CD8-positive, alpha-beta memory T cell (primary cell): ENCODE measurements around the gene SAPCD1. TPM values are rescaled to one million over a fixed set of nuclear protein-coding genes. Genes with fewer than 3 reads are reported as not detected.

ENCODE experiments used
- CTCF ChIA-PET: fragments of 350-600 bp; sonication (Branson Sonifier 250); formaldehyde crosslinking; loops from one replicate; lab custom pipeline; 2021; ENCODE audit warnings: antibody characterized with exemption; lab: Charles Lee
- POLR2A ChIA-PET: fragments of 350-600 bp; sonication (Branson Sonifier 250); formaldehyde crosslinking; loops from one replicate; lab custom pipeline; 2021; ENCODE audit warnings: antibody characterized with exemption; lab: Charles Lee
- DNase-seq, 5 donors: peaks; one replicate each; pipeline versions ENCODE4 v3.0.0 to v3.0.0-alpha.2; 2020 to 2022; ENCODE audit warnings: mixed read lengths in 1 of 5
- H3K27ac ChIP-seq: one replicate; pipeline ENCODE4 v1.7.0; 2013; ENCODE audit warnings: low read depth, mild to moderate bottlenecking, low read length, moderate library complexity
- H3K27me3 ChIP-seq: 2 replicates; pipeline ENCODE4 v1.7.0; 2013; ENCODE audit warnings: low read length, mild to moderate bottlenecking; ENCODE audit not compliant: insufficient read depth, poor library complexity, severe bottlenecking
- H3K36me3 ChIP-seq: 2 replicates; pipeline ENCODE4 v1.7.0; 2013; ENCODE audit warnings: mild to moderate bottlenecking, low read length, moderate library complexity; ENCODE audit not compliant: insufficient read depth
- H3K4me1 ChIP-seq: 2 replicates; pipeline ENCODE4 v1.7.0; 2013; ENCODE audit warnings: mild to moderate bottlenecking, low read length, moderate library complexity; ENCODE audit not compliant: insufficient read depth
- H3K4me3 ChIP-seq: 2 replicates; pipeline ENCODE4 v1.7.0; 2013; ENCODE audit warnings: mild to moderate bottlenecking, low read length
- H3K9me3 ChIP-seq: 2 replicates; pipeline ENCODE4 v1.7.0; 2013; ENCODE audit warnings: mild to moderate bottlenecking, low read length
- H3K27ac Mint-ChIP-seq, 8 donors: one replicate each; pipeline ENCODE4 v1.8.0; 2020 to 2021; ENCODE audit warnings: mixed read lengths in 8 of 8, mild to moderate bottlenecking in 6 of 8, inconsistent platforms in 3 of 8, moderate library complexity in 3 of 8
- H3K27me3 Mint-ChIP-seq, 2 donors: one replicate each; pipeline ENCODE4 v1.8.0; 2020 to 2021; ENCODE audit warnings: mixed read lengths in 2 of 2, mild to moderate bottlenecking in 1 of 2, moderate library complexity in 1 of 2
- H3K36me3 Mint-ChIP-seq, 3 donors: one replicate each; pipeline ENCODE4 v1.8.0; 2020 to 2021; ENCODE audit warnings: mixed read lengths in 3 of 3, inconsistent platforms in 1 of 3, mild to moderate bottlenecking in 1 of 3
- H3K4me1 Mint-ChIP-seq, 3 donors: one replicate each; pipeline ENCODE4 v1.8.0; 2020 to 2021; ENCODE audit warnings: mixed read lengths in 3 of 3, inconsistent platforms in 1 of 3, mild to moderate bottlenecking in 1 of 3
- H3K4me3 Mint-ChIP-seq, 7 donors: one replicate each; pipeline ENCODE4 v1.8.0; 2020 to 2021; ENCODE audit warnings: mixed read lengths in 7 of 7, mild to moderate bottlenecking in 6 of 7, moderate library complexity in 4 of 7, inconsistent platforms in 2 of 7
- H3K9me3 Mint-ChIP-seq, 5 donors: one replicate each; pipeline ENCODE4 v1.8.0; 2020 to 2022; ENCODE audit warnings: mixed read lengths in 5 of 5, mild to moderate bottlenecking in 3 of 5, moderate library complexity in 2 of 5, inconsistent platforms in 1 of 5
- polyA plus RNA-seq: library from polyadenylated mRNA; unstranded; fragments of 300-500 nt; fragmentation: Illumina TruSeq; gene quantifications from one replicate; pipeline ENCODE4 v1.2.3, GENCODE V29; 2021
- total RNA-seq, 2 experiments: library from RNA; stranded (reverse); gene quantifications; one replicate each; pipeline ENCODE4 v1.2.3, GENCODE V29; 2021

The SAPCD1 gene
- total and polyA plus RNA-seq, 3 experiments from 2014 or later: 6.1 to 7.0 TPM; not detected in 1

GRCh38 chr6:31794294-31794865 is 31.9 kb downstream of the SAPCD1 start:
- no peak for DNase-seq
- Mint-ChIP-seq H3K36me3 (peaks cover 3 to 31% (median 5%) of the 10 kb centered on the region in 3 donors), H3K4me3 (peak overlapping the region; percentile 62 to 97 (median 94)), H3K4me1 (peaks cover 38 to 62% (median 40%) of the 10 kb centered on the region in 3 donors), H3K27me3 (no peaks in the 10 kb centered on the region), H3K9me3 (no peaks in the 10 kb centered on the region), H3K27ac (peak overlapping the region; percentile 65 to 96 (median 88))
- H3K4me1 ChIP-seq: peaks cover 46% of the 10 kb centered on the region
- ChIA-PET CTCF (interaction anchor here (0.9 to 3.5 kb wide), 5 partner anchors 9 to 55 kb away, joined by 3 to 21 read pairs (median 13); partner anchors contain the start of genes LSM2 and MSH5), POLR2A (interaction anchor here (0.7 to 1.8 kb wide), 2 partner anchors 12 to 64 kb away, joined by 4 to 18 read pairs; partner anchors contain the start of gene LSM2)
- H3K27ac ChIP-seq: peak overlapping the region; percentile 87
- peak overlapping the region; percentile 82 for H3K4me3 ChIP-seq
- H3K36me3 ChIP-seq: peaks cover 4% of the 10 kb centered on the region
- no peaks in the 10 kb centered on the region for H3K27me3 ChIP-seq
- no peaks in the 10 kb centered on the region for H3K9me3 ChIP-seq

GRCh38 chr6:31794866-31795615 is 32.6 kb downstream of the SAPCD1 start:
- CTCF ChIA-PET: interaction anchor here (0.9 to 3.5 kb wide), 8 partner anchors 10 to 66 kb away, joined by 3 to 21 read pairs (median 12); partner anchors contain the start of genes DDAH2, LSM2 and MSH5
- Histone ChIP-seq H3K9me3 (no peaks in the 10 kb centered on the region), H3K36me3 (peaks cover 4% of the 10 kb centered on the region), H3K4me3 (peak overlapping the region; percentile 82), H3K27me3 (no peaks in the 10 kb centered on the region), H3K4me1 (peaks cover 46% of the 10 kb centered on the region), H3K27ac (peak overlapping the region; percentile 87)
- Mint-ChIP-seq H3K9me3 (no peaks in the 10 kb centered on the region), H3K4me1 (peaks cover 36 to 62% (median 40%) of the 10 kb centered on the region in 3 donors), H3K27me3 (no peaks in the 10 kb centered on the region), H3K4me3 (peak overlapping the region; percentile 89 to 99 (median 94)), H3K36me3 (peaks cover 3 to 28% (median 5%) of the 10 kb centered on the region in 3 donors), H3K27ac (peak overlapping the region; percentile 65 to 99 (median 98))
- no peak for DNase-seq
- POLR2A ChIA-PET: interaction anchor here (0.6 to 1.8 kb wide), 7 partner anchors 12 to 395 kb away, joined by 3 to 18 read pairs (median 4); partner anchors contain the start of genes ABHD16A, HSPA1B and LSM2

DNA sequence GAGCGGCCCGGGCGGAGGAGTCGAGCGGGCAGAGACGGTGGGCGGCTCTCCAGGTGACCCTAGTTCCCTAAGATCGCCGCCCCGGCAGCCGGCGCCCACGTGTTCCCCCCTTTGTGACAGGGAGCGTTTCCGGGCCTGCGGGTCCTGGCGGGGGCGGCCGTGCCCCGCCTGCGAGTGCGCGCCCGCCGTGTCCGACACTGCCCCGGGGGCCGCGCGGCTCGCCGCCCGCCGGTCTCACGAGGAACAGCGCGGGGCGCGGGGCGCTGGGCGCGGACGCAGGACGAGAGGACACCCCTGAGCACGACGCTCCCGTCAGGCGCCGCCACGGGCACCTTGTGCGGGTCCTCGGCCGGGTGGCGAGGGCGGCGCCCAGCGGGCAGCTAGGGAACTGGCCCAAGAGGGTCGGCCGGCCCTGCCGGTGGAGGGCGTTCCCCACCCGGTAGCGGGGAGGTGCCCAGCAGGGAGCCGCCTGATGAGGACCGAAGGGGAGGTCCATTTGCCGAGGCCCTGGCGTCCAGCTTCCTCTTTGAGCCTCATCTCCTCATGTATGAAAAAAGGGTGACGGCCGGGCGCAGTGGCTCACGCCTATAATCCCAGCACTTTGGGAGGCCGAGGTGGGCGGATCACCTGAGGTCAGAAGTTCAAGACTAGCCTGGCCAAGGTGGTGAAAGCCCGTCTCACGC is 33.3 kb downstream of the SAPCD1 start, which contains the start of gene VARS1:
VARS1 (minus strand) TSS at position 137 of the 683 bp plus-strand sequence. CDS start 535 bp downstream, outside the sequence.
- POLR2A ChIA-PET: interaction anchor here (0.6 to 1.8 kb wide), 11 partner anchors 11 to 396 kb away, joined by 3 to 18 read pairs (median 4); partner anchors contain the start of genes ABHD16A, HSPA1A, HSPA1B and HSPA1L
- H3K4me1 ChIP-seq: peaks cover 46% of the 10 kb centered on the region
- CTCF ChIA-PET: interaction anchor here (0.7 to 3.5 kb wide), 12 partner anchors 11 to 144 kb away, joined by 3 to 21 read pairs (median 6); partner anchors contain the start of genes DDAH2, LSM2 and MSH5
- Mint-ChIP-seq H3K27me3 (no peaks in the 10 kb centered on the region), H3K4me3 (peak within 1 kb of the TSS; percentile 89 to 99 (median 94)), H3K27ac (peak within 1 kb of the TSS; percentile 85 to 99 (median 98)), H3K4me1 (peaks cover 34 to 59% (median 40%) of the 10 kb centered on the region in 3 donors), H3K36me3 (peaks cover under 1 to 24% (median 2%) of the 10 kb centered on the region in 3 donors), H3K9me3 (no peaks in the 10 kb centered on the region)
- no peaks in the 10 kb centered on the region for H3K9me3 ChIP-seq
- H3K36me3 ChIP-seq: peaks cover 2% of the 10 kb centered on the region
- no peaks in the 10 kb centered on the region for H3K27me3 ChIP-seq
- peak; percentile 77 to 90 (median 84) for DNase-seq
- peak within 1 kb of the TSS; percentile 87 for H3K27ac ChIP-seq
- peak within 1 kb of the TSS; percentile 82 for H3K4me3 ChIP-seq

DNA sequence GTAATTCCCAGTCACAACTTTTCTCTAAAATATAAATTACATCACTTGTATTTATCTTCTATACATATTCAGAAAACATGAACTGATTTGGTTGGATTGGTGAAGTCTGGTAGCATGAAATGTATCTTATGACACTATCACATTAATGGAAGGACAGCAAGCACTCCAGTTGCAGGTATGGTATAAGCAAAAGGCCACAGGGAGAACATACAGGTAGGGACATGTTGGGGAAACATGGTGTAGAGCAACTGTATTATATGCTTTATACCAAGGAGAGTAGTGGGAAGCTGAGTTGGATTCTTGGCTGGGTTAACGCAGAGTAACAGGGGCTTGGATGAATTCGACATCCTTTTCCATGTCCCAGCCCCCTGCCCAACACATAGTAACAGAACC is 34.5 kb downstream of the SAPCD1 start:
- H3K27me3 ChIP-seq: no peaks in the 10 kb centered on the region
- no peaks in the 10 kb centered on the region for H3K36me3 ChIP-seq
- POLR2A ChIA-PET: interaction anchor here (1.3 to 1.5 kb wide), 2 partner anchors 18 to 21 kb away, joined by 3 to 8 read pairs; partner anchors contain the start of genes HSPA1A and HSPA1L
- Mint-ChIP-seq H3K4me1 (peaks cover 32 to 54% (median 35%) of the 10 kb centered on the region in 3 donors), H3K27me3 (no peaks in the 10 kb centered on the region), H3K36me3 (peaks cover 0 to 24% (median 2%) of the 10 kb centered on the region in 3 donors), H3K27ac (peak overlapping the region; percentile 85 to 99 (median 94)), H3K9me3 (no peaks in the 10 kb centered on the region), H3K4me3 (peak overlapping the region; percentile 49 to 97 (median 63))
- no peaks in the 10 kb centered on the region for H3K9me3 ChIP-seq
- CTCF ChIA-PET: interaction anchor here (1.2 to 3.5 kb wide), 6 partner anchors 10 to 34 kb away, joined by 4 to 21 read pairs (median 10); partner anchors contain the start of gene LSM2
- DNase-seq: no peak
- no peak overlapping the region for H3K27ac ChIP-seq
- H3K4me1 ChIP-seq: peaks cover 46% of the 10 kb centered on the region
- no peak overlapping the region for H3K4me3 ChIP-seq

GRCh38 chr6:31797588-31797987 is 35.1 kb downstream of the SAPCD1 start:
- POLR2A ChIA-PET: no interaction called here
- DNase-seq: peak in 2 of 5 donors; percentile 14 to 39

DNA sequence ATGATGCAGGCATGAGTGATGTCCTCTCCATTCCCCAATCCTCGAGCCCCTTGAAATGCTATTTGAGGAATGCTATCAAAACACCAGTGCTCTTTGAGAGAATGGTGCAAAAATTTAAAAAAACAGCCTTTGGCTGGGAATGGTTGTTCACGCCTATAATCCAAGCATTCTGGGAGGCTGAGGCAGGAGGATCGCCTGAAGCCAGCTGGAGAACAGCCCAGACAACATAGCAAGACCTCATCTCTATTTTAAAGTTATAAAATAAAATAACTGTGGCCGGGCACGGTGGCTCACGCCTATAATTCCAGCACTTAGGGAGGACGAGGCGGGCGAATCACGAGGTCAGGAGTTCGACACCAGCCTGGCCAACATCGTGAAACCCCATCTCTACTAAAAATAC is 37.3 kb downstream of the SAPCD1 start:
- no peak overlapping the region for H3K4me3 Mint-ChIP-seq
- no peaks in the 10 kb centered on the region for H3K27me3 ChIP-seq
- no peaks in the 10 kb centered on the region for H3K9me3 Mint-ChIP-seq
- H3K4me1 Mint-ChIP-seq: peaks cover 18 to 45% (median 24%) of the 10 kb centered on the region in 3 donors
- no peak overlapping the region for H3K4me3 ChIP-seq
- CTCF ChIA-PET: interaction anchor here (2.0 to 2.8 kb wide), 3 partner anchors 18 to 70 kb away, joined by 5 to 9 read pairs (median 7); no protein-coding TSS in a partner anchor
- H3K9me3 ChIP-seq: no peaks in the 10 kb centered on the region
- H3K36me3 ChIP-seq: peaks cover 4% of the 10 kb centered on the region
- no peak for DNase-seq
- H3K27ac Mint-ChIP-seq: peak overlapping the region in 1 of 8 donors; percentile 10
- POLR2A ChIA-PET: interaction anchor here (0.5 kb wide), 1 partner anchor 385 kb away, joined by 7 read pairs; no protein-coding TSS in a partner anchor
- no peaks in the 10 kb centered on the region for H3K27me3 Mint-ChIP-seq
- peaks cover 0 to 24% (median 2%) of the 10 kb centered on the region in 3 donors for H3K36me3 Mint-ChIP-seq
- H3K27ac ChIP-seq: no peak overlapping the region
- H3K4me1 ChIP-seq: peaks cover 32% of the 10 kb centered on the region

More at GRCh38 chr6:31797588-31797987, 35.1 kb downstream of the SAPCD1 start:
- H3K4me3 Mint-ChIP-seq: peak overlapping the region; percentile 52 to 87 (median 69)
- Histone ChIP-seq H3K9me3 (no peaks in the 10 kb centered on the region), H3K27ac (no peak overlapping the region), H3K4me1 (peaks cover 46% of the 10 kb centered on the region), H3K4me3 (peak overlapping the region; percentile 41), H3K36me3 (no peaks in the 10 kb centered on the region), H3K27me3 (no peaks in the 10 kb centered on the region)
- peaks cover 0 to 20% (median 2%) of the 10 kb centered on the region in 3 donors for H3K36me3 Mint-ChIP-seq
- H3K27me3 Mint-ChIP-seq: no peaks in the 10 kb centered on the region
- no peaks in the 10 kb centered on the region for H3K9me3 Mint-ChIP-seq
- H3K4me1 Mint-ChIP-seq: peaks cover 29 to 50% (median 35%) of the 10 kb centered on the region in 3 donors
- CTCF ChIA-PET: interaction anchor here (1.6 to 3.5 kb wide), 4 partner anchors 8 to 28 kb away, joined by 3 to 21 read pairs (median 10); partner anchors contain the start of gene LSM2
- peak overlapping the region; percentile 85 to 95 (median 93) for H3K27ac Mint-ChIP-seq
